Mesendoderm (in vitro differentiated cells): Measurements from ENCODE around the gene SPON1.

Source experiments
- DNase-seq: peaks from one replicate; pipeline ENCODE4 v3.0.0; 2013
- H2AK5ac ChIP-seq: 2 replicates; pipeline ENCODE4 v1.6.1; 2013; ENCODE audit warnings: low read length, inconsistent platforms
- H2BK120ac ChIP-seq: 2 replicates; pipeline ENCODE4 v1.6.1; 2013; ENCODE audit warnings: low read depth, mild to moderate bottlenecking, low read length, moderate library complexity, mixed read lengths
- H2BK15ac ChIP-seq: replicated peaks from 2 replicates; pipeline ENCODE4 v1.6.1; 2013; ENCODE audit warnings: low read depth, mild to moderate bottlenecking, moderate library complexity
- H2BK5ac ChIP-seq: 2 replicates; pipeline ENCODE4 v1.6.1; 2013; ENCODE audit warnings: low read length, inconsistent platforms
- H3K18ac ChIP-seq: 2 replicates; pipeline ENCODE4 v1.6.1; 2013; ENCODE audit warnings: mild to moderate bottlenecking, low read length, mixed read lengths
- H3K23ac ChIP-seq: one replicate; pipeline ENCODE4 v1.6.1; 2013; ENCODE audit warnings: low read length
- H3K27ac ChIP-seq: 2 replicates; pipeline ENCODE4 v1.5.1; 2013; ENCODE audit warnings: low read depth, mild to moderate bottlenecking, inconsistent platforms, low read length, moderate library complexity
- H3K27me3 ChIP-seq: 2 replicates; pipeline ENCODE4 v1.6.1; 2013; ENCODE audit warnings: low read length, control low read depth, mild to moderate bottlenecking, inconsistent platforms; ENCODE audit not compliant: insufficient read depth, poor library complexity
- H3K36me3 ChIP-seq: 2 replicates; pipeline ENCODE4 v1.6.1; 2013; ENCODE audit warnings: low read length, inconsistent platforms; ENCODE audit not compliant: control insufficient read depth, insufficient read depth
- H3K4ac ChIP-seq: one replicate; pipeline ENCODE4 v1.6.1; 2013; ENCODE audit warnings: low read depth, mild to moderate bottlenecking, low read length, moderate library complexity
- H3K4me1 ChIP-seq: 2 replicates; pipeline ENCODE4 v1.6.1; 2013; ENCODE audit warnings: low read depth, low read length, inconsistent platforms; ENCODE audit not compliant: control insufficient read depth
- H3K4me2 ChIP-seq: 2 replicates; pipeline ENCODE4 v1.6.1; 2013; ENCODE audit warnings: low read length
- H3K4me3 ChIP-seq: 2 replicates; pipeline ENCODE4 v1.5.1; 2013; ENCODE audit warnings: mild to moderate bottlenecking, low read length
- H3K56ac ChIP-seq: one replicate; pipeline ENCODE4 v1.6.1; 2013; ENCODE audit warnings: low read length
- H3K79me1 ChIP-seq: 2 replicates; pipeline ENCODE4 v1.6.1; 2013; ENCODE audit warnings: low read length, inconsistent platforms
- H3K79me2 ChIP-seq: 2 replicates; pipeline ENCODE4 v1.6.1; 2013; ENCODE audit warnings: mild to moderate bottlenecking, low read length; ENCODE audit not compliant: control insufficient read depth, insufficient read depth
- H3K9ac ChIP-seq: 2 replicates; pipeline ENCODE4 v1.6.1; 2013; ENCODE audit warnings: low read length, inconsistent platforms
- H4K5ac ChIP-seq: one replicate; pipeline ENCODE4 v1.6.1; 2013; ENCODE audit warnings: low read length
- H4K8ac ChIP-seq: one replicate; pipeline ENCODE4 v1.6.1; 2013; ENCODE audit warnings: low read depth, mild to moderate bottlenecking, control low read depth, low read length, moderate library complexity
- WGBS: extraction: QIAGEN DNeasy Blood & Tissue Kit; methylation state at CpG from one replicate; pipeline ENCODE4 v1.1.7; 2013; ENCODE audit warnings: low lambda C conversion rate, missing lambda C conversion rate; ENCODE audit not compliant: insufficient coverage; ENCODE audit errors: extremely low coverage; 5-methylcytosine and 5-hydroxymethylcytosine counted together

SPON1 gene

GRCh38 chr11:14304601-14305000 is 342.1 kb downstream of the SPON1 start:
- Histone ChIP-seq H3K56ac (no peak overlapping the region), H4K8ac (no peak overlapping the region), H3K79me2 (peaks cover 82% of the 10 kb centered on the region), H3K4ac (no peak overlapping the region), H2BK15ac (no peak overlapping the region), H3K36me3 (no peaks in the 10 kb centered on the region), H3K4me1 (peaks cover 9% of the 10 kb centered on the region), H3K18ac (no peak overlapping the region), H3K4me2 (no peak overlapping the region), H2BK120ac (no peak overlapping the region), H3K9ac (no peak overlapping the region), H2AK5ac (no peak overlapping the region), H3K79me1 (peaks cover 5% of the 10 kb centered on the region), H3K4me3 (no peak overlapping the region), H4K5ac (no peak overlapping the region), H2BK5ac (no peak overlapping the region), H3K27ac (no peak overlapping the region), H3K27me3 (no peaks in the 10 kb centered on the region), H3K23ac (no peak overlapping the region)
- DNase-seq: peak; percentile 55

GRCh38 chr11:14305649-14306048 is 343.1 kb downstream of the SPON1 start:
- Histone ChIP-seq H3K4me1 (peaks cover 13% of the 10 kb centered on the region), H3K9ac (no peak overlapping the region), H3K79me2 (peaks cover 82% of the 10 kb centered on the region), H2BK120ac (no peak overlapping the region), H3K4me3 (no peak overlapping the region), H4K5ac (no peak overlapping the region), H2BK5ac (no peak overlapping the region), H3K4ac (no peak overlapping the region), H4K8ac (no peak overlapping the region), H3K4me2 (no peak overlapping the region), H3K79me1 (peaks cover 3% of the 10 kb centered on the region), H2AK5ac (no peak overlapping the region), H3K18ac (no peak overlapping the region), H3K23ac (no peak overlapping the region), H3K27ac (no peak overlapping the region), H2BK15ac (no peak overlapping the region), H3K36me3 (no peaks in the 10 kb centered on the region), H3K27me3 (no peaks in the 10 kb centered on the region), H3K56ac (no peak overlapping the region)
- no peak for DNase-seq
- WGBS: no CpG with 5 or more reads among the region's 7 CpGs

GRCh38 chr11:14306481-14306880 is 344.0 kb downstream of the SPON1 start:
- Histone ChIP-seq H2BK5ac (no peak overlapping the region), H3K4me1 (peaks cover 15% of the 10 kb centered on the region), H3K27me3 (no peaks in the 10 kb centered on the region), H4K5ac (no peak overlapping the region), H4K8ac (no peak overlapping the region), H3K23ac (no peak overlapping the region), H2BK120ac (no peak overlapping the region), H3K79me2 (peaks cover 84% of the 10 kb centered on the region), H3K18ac (no peak overlapping the region), H2AK5ac (no peak overlapping the region), H3K79me1 (peaks cover 3% of the 10 kb centered on the region), H3K27ac (no peak overlapping the region), H3K9ac (no peak overlapping the region), H3K4me2 (no peak overlapping the region), H3K4ac (no peak overlapping the region), H3K36me3 (no peaks in the 10 kb centered on the region), H3K56ac (no peak overlapping the region), H2BK15ac (no peak overlapping the region), H3K4me3 (no peak overlapping the region)
- no CpG with 5 or more reads among the region's 1 CpG for WGBS
- DNase-seq: peak; percentile 78

GRCh38 chr11:14308114-14308896 is 345.8 kb downstream of the SPON1 start:
- DNase-seq: peak; percentile 64
- H2BK5ac ChIP-seq: no peak overlapping the region
- H2AK5ac ChIP-seq: no peak overlapping the region
- H4K5ac ChIP-seq: no peak overlapping the region
- H3K36me3 ChIP-seq: no peaks in the 10 kb centered on the region
- no peak overlapping the region for H3K56ac ChIP-seq
- H3K79me2 ChIP-seq: peaks cover 83% of the 10 kb centered on the region
- peaks cover 3% of the 10 kb centered on the region for H3K79me1 ChIP-seq
- no peak overlapping the region for H3K4me2 ChIP-seq
- H3K18ac ChIP-seq: no peak overlapping the region
- peaks cover 15% of the 10 kb centered on the region for H3K4me1 ChIP-seq
- no peak overlapping the region for H3K27ac ChIP-seq
- no peak overlapping the region for H2BK120ac ChIP-seq
- no peaks in the 10 kb centered on the region for H3K27me3 ChIP-seq
- no peak overlapping the region for H3K4me3 ChIP-seq
- no CpG with 5 or more reads among the region's 5 CpGs for WGBS
- no peak overlapping the region for H3K4ac ChIP-seq
- H3K9ac ChIP-seq: no peak overlapping the region
- H4K8ac ChIP-seq: no peak overlapping the region
- no peak overlapping the region for H3K23ac ChIP-seq
- no peak overlapping the region for H2BK15ac ChIP-seq

- H3K36me3 ChIP-seq: no peaks in the 10 kb centered on the region
- no peak for DNase-seq
- H3K4me2 ChIP-seq: no peak overlapping the region
- H3K9ac ChIP-seq: no peak overlapping the region
- no peak overlapping the region for H2BK5ac ChIP-seq
- H3K79me2 ChIP-seq: peaks cover 80% of the 10 kb centered on the region
- no peak overlapping the region for H3K18ac ChIP-seq
- no peak overlapping the region for H2BK15ac ChIP-seq
- H3K79me1 ChIP-seq: peaks cover 4% of the 10 kb centered on the region
- H3K56ac ChIP-seq: no peak overlapping the region
- H3K23ac ChIP-seq: no peak overlapping the region
- peaks cover 15% of the 10 kb centered on the region for H3K4me1 ChIP-seq
- H3K27me3 ChIP-seq: no peaks in the 10 kb centered on the region
- H4K8ac ChIP-seq: no peak overlapping the region
- 100% methylated on average over 1 of the region's 1 CpG for WGBS
- no peak overlapping the region for H4K5ac ChIP-seq
- H3K4ac ChIP-seq: no peak overlapping the region
- no peak overlapping the region for H3K4me3 ChIP-seq
- H3K27ac ChIP-seq: no peak overlapping the region
- no peak overlapping the region for H2AK5ac ChIP-seq
- H2BK120ac ChIP-seq: no peak overlapping the region
Measured at GRCh38 chr11:14308897-14309387, 346.4 kb downstream of the SPON1 start.
